ENCODE results near the gene ATP2C2.
A peak's percentile ranks its signal among the peaks of the same experiment; 100 is the strongest.
"Not testable (repeated sequence)": the region's sequence is repeated elsewhere in the genome, so short reads cannot be mapped to it uniquely, and the experiment has no call there.

ATP2C2 gene, protein sequence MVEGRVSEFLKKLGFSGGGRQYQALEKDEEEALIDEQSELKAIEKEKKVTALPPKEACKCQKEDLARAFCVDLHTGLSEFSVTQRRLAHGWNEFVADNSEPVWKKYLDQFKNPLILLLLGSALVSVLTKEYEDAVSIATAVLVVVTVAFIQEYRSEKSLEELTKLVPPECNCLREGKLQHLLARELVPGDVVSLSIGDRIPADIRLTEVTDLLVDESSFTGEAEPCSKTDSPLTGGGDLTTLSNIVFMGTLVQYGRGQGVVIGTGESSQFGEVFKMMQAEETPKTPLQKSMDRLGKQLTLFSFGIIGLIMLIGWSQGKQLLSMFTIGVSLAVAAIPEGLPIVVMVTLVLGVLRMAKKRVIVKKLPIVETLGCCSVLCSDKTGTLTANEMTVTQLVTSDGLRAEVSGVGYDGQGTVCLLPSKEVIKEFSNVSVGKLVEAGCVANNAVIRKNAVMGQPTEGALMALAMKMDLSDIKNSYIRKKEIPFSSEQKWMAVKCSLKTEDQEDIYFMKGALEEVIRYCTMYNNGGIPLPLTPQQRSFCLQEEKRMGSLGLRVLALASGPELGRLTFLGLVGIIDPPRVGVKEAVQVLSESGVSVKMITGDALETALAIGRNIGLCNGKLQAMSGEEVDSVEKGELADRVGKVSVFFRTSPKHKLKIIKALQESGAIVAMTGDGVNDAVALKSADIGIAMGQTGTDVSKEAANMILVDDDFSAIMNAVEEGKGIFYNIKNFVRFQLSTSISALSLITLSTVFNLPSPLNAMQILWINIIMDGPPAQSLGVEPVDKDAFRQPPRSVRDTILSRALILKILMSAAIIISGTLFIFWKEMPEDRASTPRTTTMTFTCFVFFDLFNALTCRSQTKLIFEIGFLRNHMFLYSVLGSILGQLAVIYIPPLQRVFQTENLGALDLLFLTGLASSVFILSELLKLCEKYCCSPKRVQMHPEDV

DNA sequence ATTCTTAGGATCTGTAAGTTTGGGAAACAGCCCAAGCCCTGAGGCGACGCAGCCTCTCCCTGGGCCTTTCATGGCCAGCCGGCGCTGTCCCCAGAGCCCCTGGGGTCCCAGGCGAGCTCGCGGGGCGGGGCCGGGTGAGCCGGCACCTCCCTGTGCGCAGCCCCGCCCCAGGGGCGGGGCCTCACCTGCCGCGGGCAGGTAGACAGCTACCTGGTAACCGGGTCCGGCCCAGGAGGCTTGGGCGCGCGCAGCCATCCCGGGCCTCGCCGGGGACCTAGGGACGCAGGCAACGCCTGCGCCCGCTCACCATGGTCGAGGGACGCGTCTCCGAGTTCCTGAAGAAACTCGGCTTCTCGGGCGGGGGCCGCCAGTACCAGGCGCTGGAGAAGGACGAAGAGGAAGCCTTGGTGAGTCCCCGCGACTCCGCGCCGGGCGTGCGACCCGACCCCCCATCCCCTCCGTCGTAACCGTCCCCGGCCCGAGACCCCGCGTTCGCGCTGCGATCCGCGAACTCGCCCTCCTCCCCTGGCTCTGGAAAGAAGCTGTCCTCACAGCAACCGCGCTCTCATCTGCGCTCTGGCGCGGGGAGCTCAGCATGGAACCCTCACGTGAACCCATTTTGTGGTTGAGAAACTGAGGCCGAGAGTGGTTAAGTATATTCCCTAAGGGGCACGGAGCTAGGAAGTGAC is at the start of gene ATP2C2:
Gene ATP2C2 (plus strand): TSS at position 231 of the 689 bp plus-strand sequence. CDS start 78 bp downstream, at position 309.
- DNase-seq (ENCODE audit: low spot score), result peak; percentile 49

DNA sequence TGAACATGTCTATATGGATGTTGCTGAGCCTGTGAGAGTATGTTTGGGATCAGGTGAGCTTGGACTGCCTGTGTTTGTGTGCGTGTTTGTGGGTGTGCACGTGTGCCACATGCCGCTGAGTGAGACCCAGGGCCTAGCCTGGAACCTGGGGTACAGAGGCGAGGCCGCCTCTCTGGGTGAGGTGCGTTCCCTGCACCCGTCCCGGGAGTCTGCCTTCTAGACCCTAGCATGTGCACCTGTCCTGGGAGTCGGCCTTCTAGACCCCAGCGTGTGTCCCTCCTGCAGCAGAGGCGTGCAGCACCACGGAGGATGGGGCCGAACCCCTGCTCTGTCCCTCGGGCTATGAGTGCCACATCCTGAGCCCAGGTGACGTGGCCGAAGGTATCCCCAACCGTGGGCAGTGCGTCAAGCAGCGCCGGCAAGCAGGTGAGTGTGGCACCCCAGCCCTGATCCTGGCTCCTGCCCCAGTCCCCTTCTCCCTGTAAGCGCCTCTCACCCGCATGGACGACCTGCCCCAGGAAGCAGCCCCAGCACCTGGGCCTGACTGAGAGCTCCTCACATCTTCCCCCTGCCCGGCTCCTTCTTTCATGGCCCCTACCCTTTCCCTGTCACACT is 49.1 kb upstream of the ATP2C2 start:
- DNase-seq (ENCODE audit: low spot score), result no peak

DNA sequence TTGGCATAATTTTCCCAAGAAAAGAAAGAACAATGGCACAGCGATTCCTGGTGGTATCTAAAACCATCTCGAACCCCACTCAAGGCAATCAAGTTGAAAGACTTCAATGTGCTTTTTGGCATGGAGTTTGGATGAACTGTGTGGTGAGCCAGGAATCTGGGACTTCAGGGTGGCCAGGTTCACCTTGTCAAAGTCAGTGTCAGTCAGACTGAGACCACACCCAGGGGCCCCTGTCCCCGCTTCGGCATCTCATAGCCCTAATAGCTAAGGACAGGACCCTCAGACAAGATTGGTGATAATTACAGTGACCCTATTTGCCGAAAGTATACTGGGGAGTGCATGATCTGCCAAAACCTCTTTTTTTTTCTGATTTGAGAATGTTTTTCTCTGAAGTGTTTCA is 47.8 kb upstream of the ATP2C2 start:
- no peak for DNase-seq (ENCODE audit: low spot score)

DNA sequence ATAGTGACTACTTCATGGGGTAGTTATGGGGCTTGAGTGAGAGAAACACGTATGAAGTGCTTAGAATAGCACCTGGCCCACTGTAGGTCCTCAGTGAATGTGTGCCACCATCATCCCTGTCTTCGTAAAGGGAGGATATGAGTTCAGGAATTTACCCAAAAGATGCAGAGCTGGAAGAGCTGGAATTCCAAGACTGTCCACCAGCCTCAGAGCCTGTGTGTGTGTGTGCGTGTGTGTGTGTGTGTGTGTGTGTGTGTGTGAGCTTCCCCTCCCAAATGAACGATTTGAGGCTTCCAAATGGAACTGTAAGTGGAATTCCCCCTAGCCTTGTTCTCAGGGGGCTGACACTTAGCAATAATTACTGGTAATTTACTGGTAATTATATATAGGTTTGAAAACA is 46.4 kb upstream of the ATP2C2 start:
- no peak for DNase-seq (ENCODE audit: low spot score)

DNA sequence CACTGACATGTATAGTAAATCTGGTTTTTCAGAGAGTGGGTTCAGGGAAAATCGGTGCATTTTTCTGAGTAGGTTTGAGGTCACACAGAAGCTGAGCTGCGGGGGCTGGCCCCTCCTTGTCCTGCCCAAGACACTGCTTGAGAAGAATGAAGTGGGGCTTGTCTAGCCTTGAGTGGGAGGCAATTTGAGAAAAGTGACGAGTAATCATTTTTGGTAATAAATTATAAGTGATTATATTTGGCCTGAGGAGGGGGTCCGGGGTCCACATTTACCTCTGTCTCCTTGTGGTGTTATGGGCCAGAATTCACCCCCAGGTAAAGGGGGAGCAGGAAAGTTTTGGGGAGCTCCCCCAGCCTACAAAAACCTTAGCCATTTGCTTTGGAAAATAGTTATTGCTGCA is 45.6 kb upstream of the ATP2C2 start:
- DNase-seq (ENCODE audit: low spot score), result no peak

DNA sequence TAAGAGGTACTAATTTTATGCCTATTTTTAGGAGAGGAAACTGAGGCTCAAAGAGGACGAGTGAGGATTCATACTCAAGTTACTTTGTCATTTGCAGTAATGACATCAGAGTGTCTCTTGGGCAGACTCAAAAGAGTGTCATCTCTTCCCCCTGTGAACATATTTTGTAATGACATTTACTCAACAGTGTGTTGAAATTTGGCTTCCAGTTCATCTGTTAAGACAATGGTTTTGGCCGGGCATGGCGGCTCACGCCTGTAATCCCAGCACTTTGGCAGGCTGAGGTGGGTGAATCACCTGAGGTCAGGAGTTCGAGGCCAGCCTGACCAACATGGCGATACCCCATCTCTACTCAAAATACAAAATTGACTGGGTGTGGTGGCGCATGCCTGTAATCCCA is 44.7 kb upstream of the ATP2C2 start:
- DNase-seq (ENCODE audit: low spot score), result no peak

DNA sequence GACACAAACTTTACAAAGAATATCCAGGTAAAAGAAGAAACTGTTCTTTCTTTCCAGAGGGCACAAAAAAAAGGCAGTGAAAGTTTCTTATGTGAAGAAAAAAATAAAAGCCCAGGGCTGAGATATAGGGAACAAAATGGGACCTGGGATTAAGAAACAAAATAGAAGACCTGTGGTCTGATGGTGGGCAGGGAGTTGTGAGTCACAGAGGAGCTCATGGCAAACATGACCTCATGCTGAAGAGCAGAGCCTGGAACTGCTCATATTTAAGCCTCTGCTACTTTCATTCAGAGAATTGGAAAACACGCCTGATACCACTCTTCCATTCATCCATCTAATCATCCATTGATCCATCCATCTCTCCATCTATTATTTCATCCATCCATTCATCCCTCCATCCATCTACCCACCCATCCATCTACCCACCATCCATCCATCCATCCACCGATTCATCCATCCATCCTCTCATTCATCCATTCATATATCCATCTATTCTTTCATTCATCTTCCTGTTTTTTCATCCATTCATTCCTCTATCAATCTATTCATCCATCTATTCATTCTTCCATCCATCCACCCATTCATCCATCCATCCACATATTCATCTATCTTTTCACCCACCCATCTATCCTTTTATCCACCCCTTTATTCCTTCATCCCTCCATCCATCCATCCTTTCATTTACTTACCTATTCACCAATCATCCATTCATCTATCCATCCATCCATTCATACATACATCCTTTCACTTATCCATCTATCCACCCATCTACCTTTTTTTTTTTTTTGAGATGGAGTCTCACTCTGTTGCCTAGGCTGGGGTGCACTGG is 43.7 kb upstream of the ATP2C2 start:
- no peak for DNase-seq (ENCODE audit: low spot score)

DNA sequence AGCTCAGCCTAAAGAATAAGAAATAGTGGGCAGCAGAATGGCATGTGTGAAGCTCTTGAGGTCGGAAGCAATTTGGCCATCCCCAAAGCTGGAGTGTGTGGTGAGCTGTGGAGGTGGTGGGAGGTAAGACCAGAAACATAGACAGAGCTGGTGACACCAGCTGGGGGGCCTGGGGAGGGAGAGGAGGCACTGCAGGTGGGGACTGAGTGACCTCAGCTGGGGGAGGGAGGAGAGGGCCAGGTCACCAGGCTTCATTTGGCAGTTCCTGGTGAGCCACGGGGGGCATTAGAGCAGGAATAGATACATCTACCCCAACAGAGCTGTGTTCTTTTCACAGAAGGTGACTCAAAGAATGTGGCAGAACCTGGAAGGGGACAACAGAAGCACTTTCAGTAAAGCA is 41.8 kb upstream of the ATP2C2 start:
- DNase-seq (ENCODE audit: low spot score), result no peak

DNA sequence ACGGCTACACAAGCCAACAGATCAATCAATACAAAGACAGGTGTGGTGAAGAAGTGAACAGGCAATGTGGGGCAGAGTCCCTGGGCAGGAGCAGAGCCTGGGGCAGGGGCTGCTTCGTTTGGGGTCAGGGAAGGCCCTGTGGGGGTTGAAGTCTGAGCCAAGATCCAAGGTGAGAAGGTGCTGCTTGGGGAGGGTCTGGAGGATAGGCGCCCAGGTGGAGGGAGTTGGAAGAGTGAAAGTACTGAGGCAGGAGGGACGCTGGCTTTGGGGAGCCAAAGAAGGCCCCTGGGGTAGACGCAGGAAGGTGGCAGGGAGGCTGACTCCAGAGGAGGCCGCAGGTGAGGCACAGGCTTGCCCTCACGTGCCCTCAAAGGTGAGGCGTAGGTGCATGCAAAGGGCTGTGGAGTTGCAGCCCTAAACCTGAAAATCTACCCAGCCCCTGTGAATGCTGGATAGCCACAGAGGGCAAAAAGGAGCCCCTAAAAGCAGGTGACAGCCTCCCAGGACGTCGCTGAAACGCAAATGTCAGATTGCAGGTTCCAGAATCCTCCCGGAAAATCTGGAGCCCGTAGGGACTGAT is 40.3 kb upstream of the ATP2C2 start:
- no peak for DNase-seq (ENCODE audit: low spot score)

DNA sequence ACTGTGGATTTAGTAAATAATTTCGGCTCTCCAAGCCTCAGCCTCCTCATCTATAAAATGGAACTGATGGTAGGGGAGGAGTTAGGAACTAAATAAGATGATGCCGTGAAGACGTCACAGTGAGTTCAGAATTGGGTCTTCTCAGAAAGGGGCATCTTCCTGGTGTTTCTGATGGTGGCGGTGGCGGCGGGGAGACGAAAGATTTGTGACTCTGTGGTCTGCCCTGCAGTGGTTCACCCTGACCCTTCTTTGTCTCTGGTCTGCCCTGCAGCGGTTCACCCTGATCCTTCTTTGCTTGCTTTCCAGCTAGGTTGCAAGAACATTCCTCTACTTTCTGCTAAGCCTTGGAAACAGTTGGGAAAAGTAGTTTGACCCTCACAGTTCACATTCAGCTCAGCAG is 39.3 kb upstream of the ATP2C2 start:
- DNase-seq (ENCODE audit: low spot score), result no peak

DNA sequence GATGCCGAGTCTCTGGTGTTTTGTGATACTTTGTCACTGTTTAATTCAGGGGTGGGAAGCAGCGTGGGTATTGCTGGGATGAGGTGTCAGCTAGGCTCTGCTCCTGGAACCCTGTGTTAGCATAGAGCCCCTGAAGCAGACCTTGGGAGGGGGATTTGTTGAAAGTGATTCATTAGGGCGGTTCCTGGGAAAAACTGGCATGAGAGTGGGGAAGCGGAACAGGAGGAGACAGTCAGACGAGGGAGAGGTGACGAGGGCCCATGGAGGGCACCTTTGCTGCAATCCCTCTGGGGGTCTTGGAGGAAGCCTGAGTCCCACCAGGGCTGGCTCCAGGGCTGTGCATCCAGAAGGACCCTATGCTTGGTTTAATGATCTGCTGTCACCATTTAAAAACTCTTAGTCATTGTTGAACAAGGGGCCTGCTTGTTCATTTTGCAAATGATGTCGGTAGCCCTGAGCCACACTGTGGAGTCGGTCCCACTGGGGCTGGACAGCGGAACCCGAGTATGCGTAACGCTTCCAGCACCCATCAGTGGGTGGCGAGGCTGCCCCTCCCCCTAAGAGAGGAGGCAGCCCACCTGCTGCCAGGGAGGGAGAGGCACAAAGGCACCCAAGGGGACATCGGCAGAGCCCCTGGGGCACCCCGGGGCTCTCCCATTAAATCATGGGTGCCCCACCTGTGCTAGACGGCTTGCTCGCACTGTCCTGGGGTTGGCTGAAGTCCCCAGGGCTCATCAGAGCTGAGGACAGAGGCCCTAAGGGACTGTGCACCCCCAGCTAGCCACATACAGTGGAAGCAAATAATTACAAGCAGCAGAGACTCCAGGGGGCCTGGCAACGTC is 38.3 kb upstream of the ATP2C2 start:
- no peak for DNase-seq (ENCODE audit: low spot score)

DNA sequence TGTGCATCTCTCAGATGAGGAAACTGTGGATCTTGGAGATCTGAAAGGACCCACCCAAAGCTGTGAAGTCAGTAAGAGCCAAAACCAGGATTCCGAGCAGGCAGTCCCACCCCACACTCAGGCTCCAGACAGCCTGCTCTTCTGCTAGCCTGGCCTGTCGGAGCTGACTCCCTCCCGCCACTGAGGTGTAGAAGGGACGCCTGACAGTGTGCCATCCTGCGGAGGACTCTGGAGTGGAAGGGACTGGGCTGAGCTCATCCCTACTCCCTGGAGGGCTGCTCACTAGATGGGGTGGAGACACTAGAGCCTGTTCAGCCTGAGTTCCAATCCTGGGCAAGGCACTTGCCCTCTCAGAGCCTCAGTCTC is 37.7 kb upstream of the ATP2C2 start:
- no peak for DNase-seq (ENCODE audit: low spot score)

DNA sequence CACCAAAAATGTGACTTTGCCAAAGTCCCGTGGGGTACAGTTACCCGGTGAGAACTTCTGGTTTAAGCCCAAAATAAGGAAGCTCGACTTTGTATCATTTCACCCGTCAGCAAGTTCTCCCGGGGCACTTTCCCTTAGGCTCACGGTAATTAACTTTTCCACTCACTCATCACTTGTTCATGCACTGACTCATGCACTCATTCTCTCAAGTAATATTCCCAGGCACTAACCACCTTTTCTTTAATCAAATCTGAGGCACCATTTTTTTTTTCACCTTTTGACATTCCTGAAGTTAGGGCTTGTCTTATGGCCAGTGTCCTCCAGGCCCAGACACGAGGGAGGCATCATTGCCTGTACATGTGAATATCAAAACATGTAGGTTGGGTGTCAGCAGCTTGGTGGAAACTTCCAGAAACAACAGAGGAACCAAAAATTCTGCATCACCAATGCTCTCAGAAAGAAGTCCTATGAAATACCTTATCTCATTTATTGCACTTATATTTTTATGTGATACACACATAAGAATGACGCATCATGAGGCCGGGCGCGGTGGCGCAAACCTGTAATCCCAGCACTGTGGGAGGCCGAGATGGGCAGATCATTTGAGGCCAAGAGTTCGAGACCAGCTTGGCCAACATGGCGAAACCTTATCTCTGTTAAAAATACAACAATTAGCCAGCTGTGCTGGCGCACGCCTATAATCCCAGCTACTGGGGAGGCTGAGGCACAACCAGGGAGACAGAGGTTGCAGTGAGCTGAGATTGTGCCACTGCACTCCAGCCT is 36.1 kb upstream of the ATP2C2 start:
- peak; percentile 34 for DNase-seq (ENCODE audit: low spot score)

DNA sequence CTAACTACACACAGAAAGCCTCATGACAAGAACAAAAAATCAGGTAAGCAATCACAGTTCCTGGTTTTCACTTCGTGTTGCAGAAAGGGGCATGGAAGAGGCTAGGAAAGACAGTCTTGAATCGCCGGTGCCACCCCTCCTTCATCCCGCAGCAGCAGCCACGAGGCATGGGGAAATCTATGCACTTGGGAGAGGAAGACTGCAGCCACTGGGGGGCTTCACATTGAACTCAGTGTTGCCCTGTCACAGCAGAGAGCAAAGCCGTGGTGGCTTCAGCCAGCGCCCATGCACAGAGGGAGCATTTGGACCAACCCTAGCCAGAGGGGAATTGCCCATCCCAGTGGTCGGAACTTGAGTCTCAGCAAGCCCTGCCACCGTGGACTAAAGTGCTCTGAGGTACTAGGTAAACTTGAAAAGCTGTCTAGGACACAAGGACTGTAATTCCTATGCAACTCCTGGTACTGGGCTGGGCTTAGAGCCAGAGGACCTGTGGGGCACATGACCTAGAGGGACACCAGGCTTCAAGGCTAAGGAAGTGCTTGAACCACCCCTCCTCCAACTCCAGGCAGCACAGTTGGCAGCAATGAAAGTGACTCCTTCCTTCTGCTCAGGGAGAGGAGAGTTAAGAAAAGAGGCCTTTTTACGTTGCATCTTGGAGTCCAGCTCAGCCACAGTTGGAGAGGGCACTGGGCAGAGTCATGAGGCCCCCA is 35.2 kb upstream of the ATP2C2 start:
- no peak for DNase-seq (ENCODE audit: low spot score)

DNA sequence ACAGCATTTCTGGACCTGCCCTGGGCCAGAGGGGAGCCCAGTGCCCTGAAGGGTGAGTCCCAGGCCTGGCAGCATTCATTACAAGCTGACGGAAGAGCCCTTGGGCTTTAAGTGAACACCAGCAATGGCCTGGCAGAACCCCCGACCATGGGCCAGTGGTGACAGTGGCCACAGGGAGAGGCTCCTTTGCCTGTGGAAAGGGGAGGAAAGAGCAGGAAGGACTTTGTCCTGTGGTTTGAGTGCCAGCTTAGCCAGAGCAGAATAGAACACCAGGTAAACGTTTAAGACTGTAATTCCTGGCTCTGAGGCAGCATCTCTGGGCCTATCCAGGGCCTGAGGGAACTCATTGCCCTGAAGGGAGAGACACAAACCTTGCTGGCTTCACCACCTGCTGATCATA is 34.3 kb upstream of the ATP2C2 start:
- no peak for DNase-seq (ENCODE audit: low spot score)

DNA sequence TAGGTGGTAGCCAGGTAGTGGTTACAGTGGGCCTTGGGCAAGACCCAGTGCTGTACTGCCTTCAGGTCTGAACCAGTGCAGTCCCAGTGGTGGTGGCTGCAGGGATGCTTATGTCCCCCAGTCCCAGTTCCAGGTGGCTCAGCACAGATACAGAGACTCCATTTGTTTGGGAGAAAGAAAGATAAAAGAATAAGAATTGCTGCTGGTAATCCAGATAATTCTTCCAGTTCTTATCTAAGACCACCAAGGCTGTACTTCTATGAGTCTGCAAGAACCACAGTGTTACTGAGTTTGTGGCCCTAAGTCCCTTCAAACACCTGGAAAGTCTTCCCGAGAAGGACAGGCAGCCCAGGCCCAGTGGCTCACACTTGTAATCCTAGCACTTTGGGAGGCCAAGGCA is 33.9 kb upstream of the ATP2C2 start:
- no peak for DNase-seq (ENCODE audit: low spot score)

DNA sequence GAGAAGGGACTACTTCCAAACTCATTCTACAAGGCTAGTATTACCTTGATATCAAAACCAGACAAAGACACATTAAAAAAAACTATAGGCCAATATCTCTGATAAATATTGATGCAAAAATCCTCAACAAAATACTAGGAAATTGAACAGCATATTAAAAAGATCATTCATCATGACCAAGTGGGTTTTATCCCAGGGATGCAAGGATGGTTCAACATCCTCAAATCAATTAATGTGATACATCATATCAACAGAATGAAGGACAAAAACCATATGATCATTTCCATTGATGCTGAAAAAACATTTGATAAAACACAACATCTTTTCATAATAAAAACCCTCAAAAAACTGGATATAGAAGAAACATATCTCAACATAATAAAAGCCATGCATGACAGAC is 31.1 kb upstream of the ATP2C2 start:
- not testable (repeated sequence) for DNase-seq (ENCODE audit: low spot score)

DNA sequence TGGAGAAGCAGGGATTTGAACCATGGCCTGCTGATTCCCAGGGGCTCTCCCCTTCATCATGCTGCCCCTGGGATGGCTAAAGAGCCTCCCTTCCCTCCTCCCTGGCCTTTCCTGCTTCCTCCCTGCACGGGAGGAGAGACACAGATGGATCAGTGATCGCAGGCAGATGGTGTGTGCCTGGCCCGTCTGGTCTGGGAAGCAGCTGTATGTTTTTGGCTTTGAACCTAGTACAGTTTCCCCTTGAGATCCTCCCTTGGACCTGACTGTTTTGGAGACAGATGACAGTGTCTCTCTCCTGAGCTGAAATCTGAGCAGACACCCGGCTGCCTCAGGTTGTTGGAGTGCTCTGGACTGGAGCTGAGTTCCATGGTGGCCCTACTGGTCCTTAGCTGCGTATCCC is 29.0 kb upstream of the ATP2C2 start:
- DNase-seq (ENCODE audit: low spot score), result no peak

Measured in kidney tubule cell (primary cell).